Activated CD4-positive, alpha-beta T cell treated with anti-CD3 and anti-CD28 coated beads for 36 hours (primary cell): ENCODE data around the gene RNF7. TPM values are rescaled to one million over a fixed set of nuclear protein-coding genes. Genes with fewer than 3 reads are reported as not detected.

ENCODE experiments used
- ATAC-seq: fragments of 200-7000 bp; cut with Tn5 transposase; one replicate; pipeline ENCODE4 v1.10.0; 2021; ENCODE audit warnings: mild to moderate bottlenecking, moderate library complexity
- CTCF ChIA-PET: fragments of 350-600 bp; sonication (Branson Sonifier 250); formaldehyde crosslinking; loops from one replicate; lab custom pipeline; 2021; ENCODE audit warnings: antibody characterized with exemption; lab: Charles Lee
- POLR2A ChIA-PET: fragments of 350-600 bp; sonication (Branson Sonifier 250); formaldehyde crosslinking; loops from one replicate; lab custom pipeline; 2021; ENCODE audit warnings: antibody characterized with exemption, inconsistent platforms; lab: Charles Lee
- DNase-seq: peaks from one replicate; pipeline ENCODE4 v3.0.0-alpha.2; 2020
- H3K27ac Mint-ChIP-seq: one replicate; pipeline ENCODE4 v1.8.0; 2021; ENCODE audit warnings: mixed read lengths
- H3K27me3 Mint-ChIP-seq: one replicate; pipeline ENCODE4 v1.8.0; 2021; ENCODE audit warnings: mixed read lengths
- H3K36me3 Mint-ChIP-seq: one replicate; pipeline ENCODE4 v1.8.0; 2021; ENCODE audit warnings: low read depth, mixed read lengths
- H3K4me1 Mint-ChIP-seq: one replicate; pipeline ENCODE4 v1.8.0; 2021; ENCODE audit warnings: mixed read lengths
- H3K4me3 Mint-ChIP-seq: one replicate; pipeline ENCODE4 v1.8.0; 2021; ENCODE audit warnings: mild to moderate bottlenecking, moderate library complexity, mixed read lengths
- H3K9me3 Mint-ChIP-seq: one replicate; pipeline ENCODE4 v1.8.0; 2021; ENCODE audit warnings: low read depth, mixed read lengths
- intact Hi-C, 2 experiments: fragments of 100-400 bp; cut with DNase I in 1 of 2; cut with micrococcal nuclease in 1 of 2; formaldehyde crosslinking; loops; one replicate each; pipeline versions ENCODE4 v1.14.2 to v1.15.1; 2022 to 2024; cut with DNase I, micrococcal nuclease
- total RNA-seq, 2 experiments: library from RNA; stranded (reverse); gene quantifications; one replicate each; pipeline ENCODE4 v1.2.3, GENCODE V29; 2021

Gene RNF7
- total RNA-seq, 2 experiments from 2014 or later: 38.0 to 67.2 TPM

DNA sequence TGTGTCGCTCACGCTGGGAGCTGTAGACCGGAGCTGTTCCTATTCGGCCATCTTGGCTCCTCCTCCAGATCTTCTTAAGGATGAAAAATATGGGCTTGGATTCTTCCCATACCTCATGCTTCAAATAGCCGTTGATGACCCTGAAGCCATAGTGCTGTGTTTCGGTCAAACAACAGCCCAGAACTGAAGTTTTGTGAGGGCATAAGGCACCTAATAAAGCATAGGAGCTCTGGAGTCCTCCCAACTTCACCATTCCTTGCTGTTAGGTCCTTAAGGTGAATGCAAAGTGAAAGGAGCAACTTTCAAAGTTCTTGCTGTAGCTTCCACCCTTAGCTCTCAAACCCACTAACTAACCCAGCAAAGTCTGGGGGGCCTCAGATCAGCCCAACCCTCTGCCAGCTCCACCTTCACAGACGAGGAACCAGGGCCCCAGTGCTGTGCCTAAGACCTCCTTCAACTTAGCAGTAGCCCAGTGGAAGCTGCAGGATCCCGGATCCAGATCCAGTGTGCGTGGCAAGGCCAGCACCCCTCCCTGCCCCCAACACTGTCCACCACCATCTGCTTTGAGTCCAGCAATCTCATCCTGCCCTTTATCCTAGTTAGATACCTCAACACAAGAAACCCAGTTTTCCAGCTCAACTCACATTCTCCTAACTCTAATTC lies 25.1 kb downstream of the RNF7 start, which contains the start of gene GRK7:
Gene GRK7 (plus strand): TSS at position 321 of the 663 bp plus-strand sequence. CDS start 14,877 bp downstream, outside the sequence.
- H3K4me3 Mint-ChIP-seq: no peak within 1 kb of the TSS
- intact Hi-C loops: no loop called here
- H3K36me3 Mint-ChIP-seq: no peaks in the 10 kb centered on the region
- ChIA-PET POLR2A (no interaction called here), CTCF (interaction anchor here (0.6 to 1.3 kb wide), 4 partner anchors 8 to 145 kb away, joined by 3 read pairs; no protein-coding TSS in a partner anchor)
- no peak for ATAC-seq
- DNase-seq: no peak
- no peak within 1 kb of the TSS for H3K27ac Mint-ChIP-seq
- H3K9me3 Mint-ChIP-seq: no peaks in the 10 kb centered on the region
- no peaks in the 10 kb centered on the region for H3K27me3 Mint-ChIP-seq
- H3K4me1 Mint-ChIP-seq: peaks cover 4% of the 10 kb centered on the region

- ChIA-PET POLR2A (interaction anchor here (0.6 kb wide), 1 partner anchor 8 kb away, joined by 7 read pairs; no protein-coding TSS in a partner anchor), CTCF (interaction anchor here (0.7 to 1.3 kb wide), 3 partner anchors 9 to 144 kb away, joined by 3 read pairs; no protein-coding TSS in a partner anchor)
- Mint-ChIP-seq H3K36me3 (no peaks in the 10 kb centered on the region), H3K27me3 (no peaks in the 10 kb centered on the region), H3K4me1 (peaks cover 4% of the 10 kb centered on the region), H3K27ac (no peak overlapping the region), H3K4me3 (no peak overlapping the region), H3K9me3 (no peaks in the 10 kb centered on the region)
- ATAC-seq: no peak
- intact Hi-C loops: no loop called here
- no peak for DNase-seq
Observed at GRCh38 chr3:141764045-141764444, 25.9 kb downstream of the RNF7 start.

- no peak overlapping the region for H3K27ac Mint-ChIP-seq
- ATAC-seq: no peak
- H3K36me3 Mint-ChIP-seq: no peaks in the 10 kb centered on the region
- intact Hi-C loops: no loop called here
- no peak for DNase-seq
- ChIA-PET CTCF (interaction anchor here (0.9 to 1.3 kb wide), 2 partner anchors 9 to 13 kb away, joined by 3 read pairs; no protein-coding TSS in a partner anchor), POLR2A (interaction anchor here (0.6 kb wide), 1 partner anchor 8 kb away, joined by 7 read pairs; no protein-coding TSS in a partner anchor)
- H3K9me3 Mint-ChIP-seq: no peaks in the 10 kb centered on the region
- no peaks in the 10 kb centered on the region for H3K27me3 Mint-ChIP-seq
- peaks cover 4% of the 10 kb centered on the region for H3K4me1 Mint-ChIP-seq
- no peak overlapping the region for H3K4me3 Mint-ChIP-seq
Observed at GRCh38 chr3:141764465-141764864, 26.4 kb downstream of the RNF7 start.

- Mint-ChIP-seq H3K36me3 (no peaks in the 10 kb centered on the region), H3K4me3 (no peak overlapping the region), H3K9me3 (no peaks in the 10 kb centered on the region), H3K27me3 (no peaks in the 10 kb centered on the region), H3K4me1 (peaks cover 4% of the 10 kb centered on the region), H3K27ac (no peak overlapping the region)
- CTCF ChIA-PET: interaction anchor here (0.6 kb wide), 1 partner anchor 790 kb away, joined by 4 read pairs; no protein-coding TSS in a partner anchor
- no peak for ATAC-seq
- intact Hi-C loops: no loop called here
- POLR2A ChIA-PET: no interaction called here
- no peak for DNase-seq
Observed at GRCh38 chr3:141764986-141765385, 26.9 kb downstream of the RNF7 start.

GRCh38 chr3:141767066-141767465 lies 29.0 kb downstream of the RNF7 start:
- Mint-ChIP-seq H3K27me3 (no peaks in the 10 kb centered on the region), H3K4me1 (peaks cover 4% of the 10 kb centered on the region), H3K36me3 (no peaks in the 10 kb centered on the region), H3K9me3 (no peaks in the 10 kb centered on the region), H3K27ac (no peak overlapping the region), H3K4me3 (no peak overlapping the region)
- ATAC-seq (peak; percentile 47), DNase-seq (no peak)
- ChIA-PET CTCF (interaction anchor here (0.6 kb wide), 1 partner anchor 334 kb away, joined by 3 read pairs; no protein-coding TSS in a partner anchor), POLR2A (no interaction called here)
- intact Hi-C loops: no loop called here

- POLR2A ChIA-PET: no interaction called here
- Mint-ChIP-seq H3K27me3 (no peaks in the 10 kb centered on the region), H3K36me3 (no peaks in the 10 kb centered on the region), H3K4me1 (peaks cover 4% of the 10 kb centered on the region), H3K9me3 (no peaks in the 10 kb centered on the region), H3K27ac (no peak overlapping the region), H3K4me3 (no peak overlapping the region)
- CTCF ChIA-PET: interaction anchor here (1.1 kb wide), 1 partner anchor 86 kb away, joined by 3 read pairs; no protein-coding TSS in a partner anchor
- intact Hi-C loops: no loop called here
- no peak for DNase-seq
- ATAC-seq: no peak
Observed at GRCh38 chr3:141769221-141769894, 31.3 kb downstream of the RNF7 start.

- POLR2A ChIA-PET: no interaction called here
- no peaks in the 10 kb centered on the region for H3K36me3 Mint-ChIP-seq
- no peak for ATAC-seq
- H3K9me3 Mint-ChIP-seq: no peaks in the 10 kb centered on the region
- no peak overlapping the region for H3K27ac Mint-ChIP-seq
- no peak overlapping the region for H3K4me3 Mint-ChIP-seq
- intact Hi-C loops: no loop called here
- DNase-seq: no peak
- H3K27me3 Mint-ChIP-seq: no peaks in the 10 kb centered on the region
- CTCF ChIA-PET: no interaction called here
- no peaks in the 10 kb centered on the region for H3K4me1 Mint-ChIP-seq
Observed at GRCh38 chr3:141773676-141774075, 35.6 kb downstream of the RNF7 start.

DNA sequence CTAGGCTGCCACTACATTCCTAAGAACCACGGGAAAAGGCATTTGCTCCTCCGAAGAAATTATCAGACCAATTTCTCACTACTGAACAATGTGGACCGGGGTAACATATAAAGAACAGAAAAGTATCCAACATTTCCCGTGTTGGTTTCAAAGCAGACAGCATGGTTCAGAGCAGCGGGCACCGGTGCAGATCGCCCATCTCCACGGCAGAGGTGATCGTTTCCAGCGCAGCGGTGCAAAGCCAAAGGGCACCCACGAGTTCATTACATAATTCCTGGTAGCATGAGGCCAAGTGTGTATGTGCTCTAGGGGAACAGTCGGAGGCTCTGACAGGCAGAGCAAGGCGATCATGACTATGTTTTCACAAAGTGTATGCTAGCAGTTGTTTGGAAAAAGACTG lies 38.3 kb downstream of the RNF7 start:
- ATAC-seq (no peak), DNase-seq (no peak)
- no peak overlapping the region for H3K4me3 Mint-ChIP-seq
- no peaks in the 10 kb centered on the region for H3K9me3 Mint-ChIP-seq
- no peaks in the 10 kb centered on the region for H3K4me1 Mint-ChIP-seq
- CTCF ChIA-PET: interaction anchor here (0.9 kb wide), 1 partner anchor 349 kb away, joined by 4 read pairs; no protein-coding TSS in a partner anchor
- no peaks in the 10 kb centered on the region for H3K27me3 Mint-ChIP-seq
- POLR2A ChIA-PET: no interaction called here
- intact Hi-C loops: no loop called here
- H3K27ac Mint-ChIP-seq: no peak overlapping the region
- no peaks in the 10 kb centered on the region for H3K36me3 Mint-ChIP-seq

- intact Hi-C loops: no loop called here
- POLR2A ChIA-PET: no interaction called here
- no peaks in the 10 kb centered on the region for H3K36me3 Mint-ChIP-seq
Observed at GRCh38 chr3:141776885-141777284, 38.8 kb downstream of the RNF7 start.

DNA sequence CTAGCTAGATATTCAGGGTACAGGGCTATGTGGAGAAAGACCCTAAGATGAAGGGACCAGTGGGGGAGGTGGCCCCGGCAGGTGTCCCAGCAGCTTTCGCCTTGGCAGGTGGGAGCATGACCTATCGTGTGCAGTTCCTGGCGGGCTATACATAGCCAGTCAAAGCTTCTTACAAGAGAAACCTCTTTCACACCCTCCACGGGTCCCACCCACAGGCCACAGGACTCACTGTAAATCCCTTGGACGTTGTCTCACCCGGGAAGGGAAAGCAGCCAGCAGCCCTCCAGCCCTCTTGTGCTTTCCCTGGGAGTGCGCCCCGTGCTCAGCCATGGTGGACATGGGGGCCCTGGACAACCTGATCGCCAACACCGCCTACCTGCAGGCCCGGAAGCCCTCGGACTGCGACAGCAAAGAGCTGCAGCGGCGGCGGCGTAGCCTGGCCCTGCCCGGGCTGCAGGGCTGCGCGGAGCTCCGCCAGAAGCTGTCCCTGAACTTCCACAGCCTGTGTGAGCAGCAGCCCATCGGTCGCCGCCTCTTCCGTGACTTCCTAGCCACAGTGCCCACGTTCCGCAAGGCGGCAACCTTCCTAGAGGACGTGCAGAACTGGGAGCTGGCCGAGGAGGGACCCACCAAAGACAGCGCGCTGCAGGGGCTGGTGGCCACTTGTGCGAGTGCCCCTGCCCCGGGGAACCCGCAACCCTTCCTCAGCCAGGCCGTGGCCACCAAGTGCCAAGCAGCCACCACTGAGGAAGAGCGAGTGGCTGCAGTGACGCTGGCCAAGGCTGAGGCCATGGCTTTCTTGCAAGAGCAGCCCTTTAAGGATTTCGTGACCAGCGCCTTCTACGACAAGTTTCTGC lies 40.1 kb downstream of the RNF7 start:
- H3K36me3 Mint-ChIP-seq: no peaks in the 10 kb centered on the region
- no peak for ATAC-seq
- no peaks in the 10 kb centered on the region for H3K4me1 Mint-ChIP-seq
- no peak for DNase-seq
- H3K4me3 Mint-ChIP-seq: no peak overlapping the region
- ChIA-PET CTCF (interaction anchor here (0.5 to 0.8 kb wide), 5 partner anchors 14 to 512 kb away, joined by 3 read pairs; no protein-coding TSS in a partner anchor), POLR2A (no interaction called here)
- intact Hi-C loops: no loop called here
- no peaks in the 10 kb centered on the region for H3K27me3 Mint-ChIP-seq
- no peak overlapping the region for H3K27ac Mint-ChIP-seq
- no peaks in the 10 kb centered on the region for H3K9me3 Mint-ChIP-seq

More at GRCh38 chr3:141776885-141777284, 38.8 kb downstream of the RNF7 start:
- no peak overlapping the region for H3K27ac Mint-ChIP-seq
- no peaks in the 10 kb centered on the region for H3K4me1 Mint-ChIP-seq
- no peaks in the 10 kb centered on the region for H3K27me3 Mint-ChIP-seq
- ATAC-seq (no peak), DNase-seq (no peak)
- no peak overlapping the region for H3K4me3 Mint-ChIP-seq
- H3K9me3 Mint-ChIP-seq: no peaks in the 10 kb centered on the region
- CTCF ChIA-PET: interaction anchor here (0.9 kb wide), 1 partner anchor 348 kb away, joined by 4 read pairs; no protein-coding TSS in a partner anchor

DNA sequence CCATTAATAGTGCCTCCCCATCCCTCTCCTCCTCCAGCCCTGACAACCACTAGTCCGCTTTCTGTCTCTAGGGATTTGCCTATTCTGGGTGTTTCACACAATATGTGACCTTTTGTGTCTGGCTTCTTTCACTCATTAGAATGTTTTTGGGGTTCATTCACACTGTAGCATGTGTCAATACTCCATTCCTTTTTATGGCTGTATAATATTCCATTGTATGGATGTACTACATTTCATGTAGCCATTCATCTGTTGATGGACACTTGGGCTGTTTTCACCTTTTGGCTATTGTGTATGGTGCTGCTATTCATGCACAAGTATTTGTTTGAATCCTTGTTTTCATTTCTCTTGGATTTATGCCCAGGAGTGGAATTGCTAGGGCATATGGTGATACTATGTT lies 41.6 kb downstream of the RNF7 start:
- H3K9me3 Mint-ChIP-seq: no peaks in the 10 kb centered on the region
- POLR2A ChIA-PET: no interaction called here
- CTCF ChIA-PET: no interaction called here

More for the DNA sequence above, 41.6 kb downstream of the RNF7 start:
- DNase-seq (no peak), ATAC-seq (no peak)
- Mint-ChIP-seq H3K36me3 (no peaks in the 10 kb centered on the region), H3K27ac (no peak overlapping the region), H3K4me1 (no peaks in the 10 kb centered on the region), H3K27me3 (no peaks in the 10 kb centered on the region), H3K4me3 (no peak overlapping the region)
- intact Hi-C loops: no loop called here
